HepG2 (cell line): ENCODE data around the gene GALNT12.

Experiments
- BCL6 ChIP-seq: IDR thresholded peaks from 2 replicates; pipeline ENCODE4 v1.6.1; 2016; ENCODE audit warnings: missing genetic modification reagents, missing compliant biosample characterization
- BRCA1 ChIP-seq: sonication (generic); formaldehyde crosslinking; IDR thresholded peaks from 2 replicates; pipeline ENCODE4 v1.4.0; 2020; ENCODE audit warnings: missing genetic modification reagents
- CREM ChIP-seq, 2 experiments: sonication (generic) in 1 of 2; formaldehyde crosslinking in 1 of 2; IDR thresholded peaks; 2 replicates each; pipeline versions ENCODE4 v1.4.0 to v1.6.1; 2016 to 2020; ENCODE audit warnings: antibody characterized with exemption in 1 of 2, mild to moderate bottlenecking in 1 of 2, missing genetic modification reagents in 1 of 2
- ELF1 ChIP-seq: sonication (generic); formaldehyde crosslinking; IDR thresholded peaks from 2 replicates; pipeline ENCODE4 v1.4.0; 2020; ENCODE audit warnings: missing genetic modification reagents
- ETV6 ChIP-seq: sonication (generic); formaldehyde crosslinking; conservative IDR thresholded peaks from 2 replicates; pipeline ENCODE4 v1.4.0; 2020; ENCODE audit warnings: missing genetic modification reagents
- MAFF ChIP-seq: IDR thresholded peaks from 2 replicates; pipeline ENCODE4 v1.6.1; 2011; ENCODE audit warnings: low read depth, low read length, improper control_type of control experiment
- NFRKB ChIP-seq: fragments of 450-650 bp; IDR thresholded peaks from 2 replicates; pipeline ENCODE4 v1.6.1; 2017
- TFDP1 ChIP-seq: IDR thresholded peaks from 2 replicates; pipeline ENCODE4 v1.6.1; 2016; ENCODE audit warnings: missing compliant biosample characterization, missing genetic modification reagents, borderline replicate concordance
- TF ChIP-seq, protein P1 (sequence below): sonication (generic); formaldehyde crosslinking; IDR thresholded peaks from 2 replicates; pipeline ENCODE4 v1.5.0; 2020; ENCODE audit warnings: mild to moderate bottlenecking, missing genetic modification reagents, moderate library complexity

GRCh38 chr9:98894761-98895160, 87.3 kb downstream of the GALNT12 start:
- TF ChIP-seq BRCA1 (CRISPR knock-in tag) (no peak), ELF1 (CRISPR knock-in tag) (no peak), BCL6 (CRISPR knock-in tag) (no peak), NFRKB (no peak), CREM (IDR thresholded peaks at IDR 0.05) (no peak), CREM (CRISPR knock-in tag; IDR thresholded peaks at IDR 0.05) (no peak), TFDP1 (CRISPR knock-in tag) (no peak), ETV6 (CRISPR knock-in tag) (no peak), MAFF (no peak)
- TF ChIP-seq, protein P1, sequence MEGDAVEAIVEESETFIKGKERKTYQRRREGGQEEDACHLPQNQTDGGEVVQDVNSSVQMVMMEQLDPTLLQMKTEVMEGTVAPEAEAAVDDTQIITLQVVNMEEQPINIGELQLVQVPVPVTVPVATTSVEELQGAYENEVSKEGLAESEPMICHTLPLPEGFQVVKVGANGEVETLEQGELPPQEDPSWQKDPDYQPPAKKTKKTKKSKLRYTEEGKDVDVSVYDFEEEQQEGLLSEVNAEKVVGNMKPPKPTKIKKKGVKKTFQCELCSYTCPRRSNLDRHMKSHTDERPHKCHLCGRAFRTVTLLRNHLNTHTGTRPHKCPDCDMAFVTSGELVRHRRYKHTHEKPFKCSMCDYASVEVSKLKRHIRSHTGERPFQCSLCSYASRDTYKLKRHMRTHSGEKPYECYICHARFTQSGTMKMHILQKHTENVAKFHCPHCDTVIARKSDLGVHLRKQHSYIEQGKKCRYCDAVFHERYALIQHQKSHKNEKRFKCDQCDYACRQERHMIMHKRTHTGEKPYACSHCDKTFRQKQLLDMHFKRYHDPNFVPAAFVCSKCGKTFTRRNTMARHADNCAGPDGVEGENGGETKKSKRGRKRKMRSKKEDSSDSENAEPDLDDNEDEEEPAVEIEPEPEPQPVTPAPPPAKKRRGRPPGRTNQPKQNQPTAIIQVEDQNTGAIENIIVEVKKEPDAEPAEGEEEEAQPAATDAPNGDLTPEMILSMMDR (CRISPR knock-in tag), result no peak
